Heart right ventricle (tissue), 16 donors: ENCODE measurements around the gene CNTNAP4. TPM values are rescaled to one million over a fixed set of nuclear protein-coding genes. Genes with fewer than 3 reads are reported as not detected.
A peak's percentile ranks its signal among the peaks of the same experiment; 100 is the strongest.

ENCODE experiments used
- ATAC-seq, 8 donors: fragments of 200-7000 bp; cut with Tn5 transposase; one replicate each; pipeline ENCODE4 v1.9.1; 2020; ENCODE audit warnings: mild to moderate bottlenecking in 8 of 8, moderate library complexity in 8 of 8, moderate number of reproducible peaks in 1 of 8
- DNase-seq, 2 donors: peaks; one replicate each; pipeline ENCODE4 v3.0.0-alpha.2; 2020
- H3K27ac ChIP-seq, 10 donors: fragments of 200-600 bp; sonication (generic) in 2 of 10; one replicate each; pipeline versions ENCODE4 v1.5.0 to v1.8.0; 2020 to 2022; ENCODE audit warnings: mild to moderate bottlenecking in 3 of 10
- H3K27me3 ChIP-seq, 7 donors: fragments of 200-600 bp; one replicate each; pipeline ENCODE4 v1.8.0; 2021 to 2022; ENCODE audit warnings: mild to moderate bottlenecking in 2 of 7
- H3K36me3 ChIP-seq, 9 donors: fragments of 200-600 bp; sonication (generic) in 1 of 9; one replicate each; pipeline versions ENCODE4 v1.5.0 to v1.8.0; 2020 to 2022; ENCODE audit warnings: mild to moderate bottlenecking in 2 of 9
- H3K4me1 ChIP-seq, 9 donors: fragments of 200-600 bp; sonication (generic) in 1 of 9; one replicate each; pipeline versions ENCODE4 v1.5.0 to v1.8.0; 2020 to 2022; ENCODE audit warnings: mild to moderate bottlenecking in 4 of 9
- H3K4me3 ChIP-seq, 10 donors: fragments of 200-600 bp; sonication (generic) in 2 of 10; one replicate each; pipeline versions ENCODE4 v1.5.0 to v1.8.0; 2020 to 2022; ENCODE audit warnings: mild to moderate bottlenecking in 7 of 10, moderate library complexity in 2 of 10
- H3K9me3 ChIP-seq, 11 donors: fragments of 200-600 bp in 10 of 11; sonication (generic) in 2 of 11; one replicate each; pipeline versions ENCODE4 v1.5.0 to v1.8.0; 2013 to 2022; ENCODE audit warnings: mild to moderate bottlenecking in 2 of 11, control low read depth in 1 of 11, moderate library complexity in 1 of 11
- CTCF ChIP-seq, 9 donors: fragments of 200-600 bp; sonication (generic) in 2 of 9; IDR thresholded peaks; one replicate each; pipeline versions ENCODE4 v1.5.0 to v1.8.0; 2021 to 2022; ENCODE audit warnings: antibody characterized with exemption in 9 of 9, mild to moderate bottlenecking in 5 of 9, moderate library complexity in 1 of 9
- WGBS, 2 donors: extraction: QIAGEN DNeasy Blood & Tissue Kit; methylation state at CpG; one replicate each; pipeline ENCODE4 v1.1.7; 2013; ENCODE audit warnings: inconsistent platforms in 1 of 2; 5-methylcytosine and 5-hydroxymethylcytosine counted together
- intact Hi-C, 10 donors: fragments of 100-400 bp; cut with DNase I; formaldehyde crosslinking; loops; one replicate each; pipeline versions ENCODE4 v1.11.1 to v1.14.2; 2022
- polyA plus RNA-seq, 2 donors: library from polyadenylated mRNA; stranded (reverse); fragments of 200-250 nt; gene quantifications; one replicate each; pipeline ENCODE4 v1.2.3, GENCODE V29; 2013
- total RNA-seq, 10 donors: library from RNA; stranded (reverse); fragmentation: NEBNext Ultra II Directional in 3 of 10; extraction: Animal tissue kit (Norgen Biotek cat#: 25700) in 3 of 10; gene quantifications; one replicate each; pipeline versions ENCODE4 v1.2.1 to v1.2.4, GENCODE V29; 2021 to 2023
- donor health status: Arrhythmogenic right ventricular cardiomyopathy.
- donor health status: ischemic (EF 13 %, LVEDD 7.1; RV severe dilation, severe dysfunction).
- donor health status: healthy with polysubstance abuse.
- donor health status: DM: no; HTN: yes; CAD: no.
- donor health status: DM: no; HTN: no; CAD: no.
- donor health status: ischemic (EF 25% LVEDD 6.9; RV normal size, moderate dysfunction).
- donor health status: ischemic (EF 25% LVEDD 5.7; RV mildly dilated, moderate dysfunction).
- donor health status: healthy.
- donor health status: DM: yes; HTN: yes; CAD: no.
- donor health status: Ischemic cardiomyopathy.
- donor health status: ischemic (EF 35%, LVEDD 5.7; RV mildly dilated, moderate dysfunction).
- donor health status: nonischemic (EF 11% LVEDD 7.7; RV severe dilation, severe dysfunction).
- donor health status: DM: yes; HTN: yes; CAD: no.
- donor health status: PGD.
- donor health status: ischemic (EF 29% LVEDD 5.4; RV normal size, mild dysfunction).
- donor health status: nonischemic (EF 23%, LVEDD 6.1; RV moderate dilation, normal function).

The CNTNAP4 gene
- total and polyA plus RNA-seq, 12 donors: not detected

GRCh38 chr16:76265434-76266045 lies 11.7 kb upstream of the CNTNAP4 start:
- Histone ChIP-seq H3K27ac (no peak overlapping the region), H3K27me3 (no peaks in the 10 kb centered on the region), H3K36me3 (no peaks in the 10 kb centered on the region), H3K4me3 (no peak overlapping the region), H3K4me1 (no peaks in the 10 kb centered on the region), H3K9me3 (peaks cover 0 to 19% (median 0%) of the 10 kb centered on the region in 11 donors)
- 7 to 16% methylated on average over 2 of the region's 2 CpGs for WGBS, 2 donors
- TF ChIP-seq CTCF (IDR thresholded peaks at IDR 0.05): peak in 2 of 9 donors; percentile 16 to 27
- DNase-seq (no peak), ATAC-seq (no peak)
- intact Hi-C loops: no loop called here

- intact Hi-C loops: no loop called here
- TF ChIP-seq CTCF (IDR thresholded peaks at IDR 0.05): no peak
- 65 to 72% methylated on average over 1 of the region's 1 CpG for WGBS, 2 donors
Observed at GRCh38 chr16:76268824-76269223, 8.4 kb upstream of the CNTNAP4 start.

GRCh38 chr16:76277460-76278030 lies 344 bp downstream of the CNTNAP4 start:
- H3K27me3 ChIP-seq: peaks cover 0 to 25% (median 5%) of the 10 kb centered on the region in 7 donors
- H3K4me3 ChIP-seq: no peak overlapping the region
- no peaks in the 10 kb centered on the region for H3K36me3 ChIP-seq
- no peaks in the 10 kb centered on the region for H3K9me3 ChIP-seq
- no peaks in the 10 kb centered on the region for H3K4me1 ChIP-seq
- WGBS, 2 donors: 31 to 35% methylated on average over 9 of the region's 9 CpGs
- ATAC-seq (no peak), DNase-seq (no peak)
- H3K27ac ChIP-seq: no peak overlapping the region
- no peak for TF ChIP-seq CTCF (IDR thresholded peaks at IDR 0.05)
- intact Hi-C loops: loop anchor here in 1 of 10 donors (10.0 kb wide), 1 partner anchor 897 kb away; no protein-coding TSS in a partner anchor

More at GRCh38 chr16:76268824-76269223, 8.4 kb upstream of the CNTNAP4 start:
- no peak overlapping the region for H3K27ac ChIP-seq
- H3K9me3 ChIP-seq: peaks cover 0 to 34% (median 10%) of the 10 kb centered on the region in 11 donors
- no peaks in the 10 kb centered on the region for H3K4me1 ChIP-seq
- H3K36me3 ChIP-seq: no peaks in the 10 kb centered on the region
- H3K4me3 ChIP-seq: no peak overlapping the region
- H3K27me3 ChIP-seq: no peaks in the 10 kb centered on the region
- DNase-seq (no peak), ATAC-seq (no peak)

GRCh38 chr16:76278086-76278485 lies 885 bp downstream of the CNTNAP4 start:
- Histone ChIP-seq H3K36me3 (no peaks in the 10 kb centered on the region), H3K27me3 (peaks cover 0 to 25% (median 5%) of the 10 kb centered on the region in 7 donors), H3K4me3 (no peak overlapping the region), H3K27ac (no peak overlapping the region), H3K4me1 (no peaks in the 10 kb centered on the region), H3K9me3 (no peaks in the 10 kb centered on the region)
- DNase-seq (no peak), ATAC-seq (no peak)
- no peak for TF ChIP-seq CTCF (IDR thresholded peaks at IDR 0.05)
- WGBS, 2 donors: 66 to 69% methylated on average over 5 of the region's 5 CpGs
- intact Hi-C loops: loop anchor here in 1 of 10 donors (10.0 kb wide), 1 partner anchor 897 kb away; no protein-coding TSS in a partner anchor
